ENCODE measurements around the gene ATP5MC2. TPM values are rescaled to one million over a fixed set of nuclear protein-coding genes. Genes with fewer than 3 reads are reported as not detected.

ATP5MC2 gene
- total and polyA plus RNA-seq, 2 of the 4 experiments (the other 2 are of a cell fraction): 309 to 361 TPM

DNA sequence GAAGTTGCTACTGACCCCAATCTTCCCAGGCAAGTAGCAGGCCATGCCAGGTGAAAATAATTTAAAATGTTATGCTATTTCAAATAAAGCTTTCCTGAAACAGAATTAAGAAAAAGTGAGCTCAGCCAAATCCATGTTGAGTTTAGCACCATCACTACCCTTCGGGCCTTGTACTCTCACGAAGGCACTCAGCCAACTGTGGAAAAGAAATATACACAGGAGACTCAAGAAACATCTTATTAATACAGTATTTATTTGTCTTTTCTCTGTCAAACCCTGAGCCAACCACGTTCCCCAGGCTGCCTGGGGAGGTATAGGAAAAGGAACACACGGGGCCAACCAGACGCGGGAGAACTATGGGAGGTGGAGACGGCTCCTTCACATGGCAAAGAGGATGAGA is 10.9 kb downstream of the ATP5MC2 start:
- in situ Hi-C loops (cut with MboI; ENCODE audit: low sequenced_read_pairs): no loop called here
- Histone ChIP-seq H4K8ac (ENCODE audit: low read depth in 2 of 2, low read length in 2 of 2) (no peak overlapping the region), H3K4me3 (ENCODE audit: insufficient read depth, low read depth, low read length) (no peak overlapping the region), H2AFZ (replicated peaks; ENCODE audit: low read length, poor library complexity) (no peak overlapping the region), H3K18ac (ENCODE audit: low read depth, low read length) (no peak overlapping the region), H3K56ac (ENCODE audit: extremely low read depth, insufficient read depth, low read length) (no peak overlapping the region), H3K14ac (replicated peaks; ENCODE audit: low read depth, low read length) (no peak overlapping the region), H3K9ac (ENCODE audit: low read depth, low read length) (no peak overlapping the region), H3K79me1 (ENCODE audit: low read depth in 1 of 2, low read length in 2 of 2) (peaks cover 8 to 20% of the 10 kb centered on the region in 2 experiments), H3K36me3 (ENCODE audit: control insufficient read depth, insufficient read depth, low read length) (peaks cover 34% of the 10 kb centered on the region), H3K27me3 (ENCODE audit: control insufficient read depth, insufficient read depth, low read length) (no peaks in the 10 kb centered on the region), H3K27ac (ENCODE audit: insufficient read depth, low read length) (no peak overlapping the region), H2BK20ac (ENCODE audit: low read depth, low read length) (no peak overlapping the region), H4K20me1 (ENCODE audit: insufficient read depth, low read length) (no peaks in the 10 kb centered on the region), H4K91ac (ENCODE audit: insufficient read depth, low read depth, low read length) (no peak overlapping the region), H4K5ac (ENCODE audit: low read depth, low read length) (no peak overlapping the region), H2BK15ac (ENCODE audit: low read depth, low read length) (no peak overlapping the region), H3K4me2 (ENCODE audit: low read depth, low read length) (no peak overlapping the region), H3K9me1 (ENCODE audit: insufficient read depth, low read length) (peaks cover 8% of the 10 kb centered on the region), H3K4ac (ENCODE audit: low read depth, low read length) (no peak overlapping the region), H3K4me1 (ENCODE audit: control insufficient read depth, insufficient read depth, low read length) (peaks cover 4% of the 10 kb centered on the region), H3K9me3 (ENCODE audit: control insufficient read depth, insufficient read depth, low read length) (no peaks in the 10 kb centered on the region), H3K23ac (ENCODE audit: low read depth, low read length) (no peak overlapping the region), H2BK120ac (ENCODE audit: low read depth, low read length) (no peak overlapping the region), H2AK5ac (ENCODE audit: low read depth, low read length) (no peak overlapping the region), H2BK5ac (ENCODE audit: low read depth, low read length, poor library complexity, severe bottlenecking) (no peak overlapping the region), H2AK9ac (replicated peaks; ENCODE audit: low read depth, low read length, poor library complexity) (no peak overlapping the region)
- CTCF ChIA-PET: no interaction called here
- BruUV-seq (replicated peaks): no TSS peak
- dilution Hi-C loops (cut with HindIII; ENCODE audit: low sequenced_read_pairs, unreplicated experiment): no loop called here
- WGBS, 2 experiments (ENCODE audit: extremely low coverage in 2 of 2, insufficient read length in 1 of 2): no CpG with 5 or more reads among the region's 7 CpGs
- intact Hi-C loops (cut with micrococcal nuclease): no loop called here
- ATAC-seq (ENCODE audit: low read depth) (no peak; the same call in 1 of the 2 replicates), DNase-seq (no peak)
- TF ChIP-seq RFX5 (IDR thresholded peaks at IDR 0.05; ENCODE audit: low read depth, low read length): no peak
- no peak for TF ChIP-seq POLR2A (IDR thresholded peaks at IDR 0.05; ENCODE audit: low read depth, low read length)
- TF ChIP-seq CHD1 (IDR thresholded peaks at IDR 0.05; ENCODE audit: low read depth, low read length): no peak
- no peak for TF ChIP-seq MXI1 (IDR thresholded peaks at IDR 0.05; ENCODE audit: borderline replicate concordance, low read depth, low read length)
- POLR2A ChIA-PET (ENCODE audit: unreplicated experiment): no interaction called here
